K562 (cell line): ENCODE measurements around the gene TMEM158. TPM values are rescaled to one million over a fixed set of nuclear protein-coding genes. Genes with fewer than 3 reads are reported as not detected.
A peak's percentile ranks its signal among the peaks of the same experiment; 100 is the strongest.

Source experiments
- ASH1L ChIP-seq: fragments of 450-650 bp; IDR thresholded peaks from 2 replicates; pipeline ENCODE4 v1.6.1; 2018; ENCODE audit warnings: borderline replicate concordance, mild to moderate bottlenecking, low read depth; ENCODE audit not compliant: partially characterized antibody
- BHLHE40 ChIP-seq: IDR thresholded peaks from 2 replicates; pipeline ENCODE4 v1.6.1; 2011; ENCODE audit warnings: low read length, improper control_type of control experiment
- BRCA1 ChIP-seq, 2 experiments: fragments of 450-650 bp in 1 of 2; sonication (generic) in 1 of 2; formaldehyde crosslinking in 1 of 2; IDR thresholded peaks; 2 replicates each; pipeline versions ENCODE4 v1.5.0 to v1.6.1; 2017 to 2020; ENCODE audit warnings: mild to moderate bottlenecking in 1 of 2, missing genetic modification reagents in 1 of 2
- CBFB ChIP-seq: sonication (generic); formaldehyde crosslinking; IDR thresholded peaks from 2 replicates; pipeline ENCODE4 v1.4.0; 2020; ENCODE audit warnings: mild to moderate bottlenecking, missing genetic modification reagents
- CBX8 ChIP-seq: fragments of 200-600 bp; sonication (generic); IDR thresholded peaks from 2 replicates; pipeline ENCODE4 v1.6.1; 2012; ENCODE audit warnings: borderline replicate concordance, mixed run types, low read depth, mild to moderate bottlenecking, moderate library complexity, mixed read lengths, low read length, control low read depth, inconsistent platforms; ENCODE audit not compliant: poor library complexity, severe bottlenecking; ENCODE audit errors: extremely low read depth
- DPF2 ChIP-seq: fragments of 450-650 bp; IDR thresholded peaks from 2 replicates; pipeline ENCODE4 v1.6.1; 2016
- ERF ChIP-seq: fragments of 450-650 bp; formaldehyde crosslinking; IDR thresholded peaks from 2 replicates; pipeline ENCODE4 v1.4.0; 2020; ENCODE audit warnings: mild to moderate bottlenecking, mixed read lengths
- KAT8 ChIP-seq: fragments of 450-650 bp; IDR thresholded peaks from 2 replicates; pipeline ENCODE4 v1.6.1; 2016; ENCODE audit warnings: low read depth, mild to moderate bottlenecking
- MXI1 ChIP-seq: IDR thresholded peaks from 2 replicates; pipeline ENCODE4 v1.6.1; 2011; ENCODE audit warnings: low read depth, mild to moderate bottlenecking, improper control_type of control experiment, low read length
- MYC ChIP-seq, 2 experiments: fragments of 250-450 bp in 1 of 2; sonication (Bioruptor Pico) in 1 of 2; IDR thresholded peaks; 2 replicates each; pipeline versions ENCODE4 v1.5.1 to v1.6.1; 2012 to 2021; ENCODE audit warnings: low read depth in 2 of 2, borderline replicate concordance in 1 of 2, improper control_type of control experiment in 1 of 2, low read length in 1 of 2, mild to moderate bottlenecking in 1 of 2, moderate library complexity in 1 of 2
- PHB ChIP-seq: fragments of 250-450 bp; sonication (Bioruptor Pico); IDR thresholded peaks from 2 replicates; pipeline ENCODE4 v1.5.0; 2021
- SMAD3 ChIP-seq: fragments of 450-650 bp; formaldehyde crosslinking; conservative IDR thresholded peaks from 2 replicates; pipeline ENCODE4 v1.4.0; 2020; ENCODE audit warnings: mild to moderate bottlenecking
- TAF9B ChIP-seq: fragments of 450-650 bp; IDR thresholded peaks from 2 replicates; pipeline ENCODE4 v1.6.1; 2018; ENCODE audit warnings: mild to moderate bottlenecking; ENCODE audit not compliant: partially characterized antibody
- TEAD1 ChIP-seq, 2 experiments: fragments of 450-650 bp in 1 of 2; sonication (generic) in 1 of 2; formaldehyde crosslinking; IDR thresholded peaks; 2 replicates each; pipeline versions ENCODE4 v1.4.0 to v1.8.0; 2020 to 2022; ENCODE audit warnings: mild to moderate bottlenecking in 2 of 2, missing genetic modification reagents in 1 of 2
- ZFP36 ChIP-seq: fragments of 150-350 bp; IDR thresholded peaks from 2 replicates; pipeline ENCODE4 v1.6.1; 2018; ENCODE audit warnings: low read length, low read depth; ENCODE audit not compliant: partially characterized antibody
- ZNF354B ChIP-seq: fragments of 250-450 bp; sonication (Bioruptor Pico); IDR thresholded peaks from 2 replicates; pipeline ENCODE4 v1.4.0; 2020
- ZNF717 ChIP-seq: fragments of 250-450 bp; sonication (Bioruptor Pico); IDR thresholded peaks from 2 replicates; pipeline ENCODE4 v1.5.0; 2021
- polyA plus RNA-seq, 8 experiments: library from polyadenylated mRNA; depleted of rRNA in 4 of 8; stranded (reverse) in 5 of 8; unstranded in 3 of 8; fragments of >200 nt; fragmentation: Nextera tagmentation in 2 of 8; fragmentation: Illumina TruSeq in 1 of 8; extraction: Ambion mirVana in 2 of 8; extraction: Trizol in 1 of 8; gene quantifications; 2 replicates each; pipeline versions ENCODE4 v1.2.1 to v1.2.3, GENCODE V29; 2011 to 2014; ENCODE audit warnings: inconsistent platforms in 1 of 8, missing spikeins in 1 of 8
- total RNA-seq, 7 experiments: library from RNA; depleted of rRNA in 6 of 7; stranded (reverse); fragments of >200 nt in 6 of 7; fragmentation: Illumina TruSeq in 2 of 7; extraction: Trizol in 2 of 7; gene quantifications; 2 replicates each; pipeline versions ENCODE4 v1.2.1 to v1.2.3, GENCODE V29; 2011 to 2021; ENCODE audit warnings: low replicate concordance in 1 of 7
- TF ChIP-seq, protein P1 (sequence below): sonication (generic); formaldehyde crosslinking; IDR thresholded peaks from 2 replicates; pipeline ENCODE4 v1.8.0; 2023; ENCODE audit warnings: mild to moderate bottlenecking, missing genetic modification reagents
- TF ChIP-seq, protein P2 (sequence below): fragments of 450-650 bp; formaldehyde crosslinking; IDR thresholded peaks from 2 replicates; pipeline ENCODE4 v1.4.0; 2020; ENCODE audit warnings: mild to moderate bottlenecking, moderate library complexity
- TF ChIP-seq, protein P3 (sequence below): sonication (generic); formaldehyde crosslinking; IDR thresholded peaks from 2 replicates; pipeline ENCODE4 v1.8.0; 2023; ENCODE audit warnings: mild to moderate bottlenecking, missing genetic modification reagents
- TF ChIP-seq, protein P4 (sequence below): fragments of 250-450 bp; sonication (Bioruptor Pico); IDR thresholded peaks from 2 replicates; pipeline ENCODE4 v1.9.0; 2021; ENCODE audit warnings: mild to moderate bottlenecking

The TMEM158 gene
- total and polyA plus RNA-seq, 9 of the 15 experiments (the other 6 are each of a cell fraction or from before 2014, with no cell fraction given) = 2.2 to 46.5 (median 8.4) TPM

DNA sequence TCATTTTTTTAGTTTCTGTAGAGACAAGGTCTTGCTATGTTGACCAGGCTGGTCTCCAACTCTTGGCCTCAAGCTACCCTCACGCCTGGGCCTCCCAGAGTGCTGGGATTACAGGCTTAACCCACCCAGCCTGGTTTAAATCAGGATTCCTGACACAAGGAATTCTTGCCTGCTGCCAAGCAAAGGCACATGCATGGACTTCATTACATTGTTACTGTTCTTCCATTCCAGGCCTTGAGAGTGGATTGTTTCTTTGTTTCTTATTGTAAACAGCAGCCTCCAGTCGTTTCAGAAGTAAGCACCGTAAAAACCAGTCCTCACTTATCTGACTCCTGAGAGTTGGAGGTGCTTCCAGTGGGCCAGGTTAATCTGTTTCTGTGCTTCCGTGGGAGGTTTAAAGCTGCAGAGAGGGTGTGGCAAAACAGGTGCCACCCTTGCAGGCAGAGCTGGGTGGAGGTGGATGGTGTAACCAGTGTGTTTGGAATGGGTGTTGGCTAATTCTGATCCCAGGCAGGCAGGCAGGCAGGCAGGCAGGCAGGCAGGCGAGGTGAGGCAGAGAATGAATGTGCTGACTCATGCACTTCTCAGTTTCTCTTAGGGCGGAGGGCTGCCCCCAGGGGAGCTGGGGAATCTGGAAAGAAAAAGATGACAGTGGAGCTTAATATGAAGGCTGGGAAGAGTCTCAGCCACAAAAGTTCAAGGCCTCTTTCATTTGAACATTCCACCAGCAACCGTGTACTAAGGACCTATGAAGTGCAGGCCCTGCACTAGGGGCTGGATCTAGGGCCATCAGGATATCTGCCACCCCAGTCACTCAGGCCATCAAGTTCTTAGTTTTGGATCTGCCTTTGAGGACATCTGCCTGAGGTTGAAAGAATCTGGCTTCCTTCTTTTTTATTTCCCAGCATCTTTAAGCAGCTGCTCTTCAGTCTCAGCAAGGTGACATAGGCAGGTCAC, 42.9 kb downstream of the TMEM158 start (continued):
- TF ChIP-seq, protein P1, sequence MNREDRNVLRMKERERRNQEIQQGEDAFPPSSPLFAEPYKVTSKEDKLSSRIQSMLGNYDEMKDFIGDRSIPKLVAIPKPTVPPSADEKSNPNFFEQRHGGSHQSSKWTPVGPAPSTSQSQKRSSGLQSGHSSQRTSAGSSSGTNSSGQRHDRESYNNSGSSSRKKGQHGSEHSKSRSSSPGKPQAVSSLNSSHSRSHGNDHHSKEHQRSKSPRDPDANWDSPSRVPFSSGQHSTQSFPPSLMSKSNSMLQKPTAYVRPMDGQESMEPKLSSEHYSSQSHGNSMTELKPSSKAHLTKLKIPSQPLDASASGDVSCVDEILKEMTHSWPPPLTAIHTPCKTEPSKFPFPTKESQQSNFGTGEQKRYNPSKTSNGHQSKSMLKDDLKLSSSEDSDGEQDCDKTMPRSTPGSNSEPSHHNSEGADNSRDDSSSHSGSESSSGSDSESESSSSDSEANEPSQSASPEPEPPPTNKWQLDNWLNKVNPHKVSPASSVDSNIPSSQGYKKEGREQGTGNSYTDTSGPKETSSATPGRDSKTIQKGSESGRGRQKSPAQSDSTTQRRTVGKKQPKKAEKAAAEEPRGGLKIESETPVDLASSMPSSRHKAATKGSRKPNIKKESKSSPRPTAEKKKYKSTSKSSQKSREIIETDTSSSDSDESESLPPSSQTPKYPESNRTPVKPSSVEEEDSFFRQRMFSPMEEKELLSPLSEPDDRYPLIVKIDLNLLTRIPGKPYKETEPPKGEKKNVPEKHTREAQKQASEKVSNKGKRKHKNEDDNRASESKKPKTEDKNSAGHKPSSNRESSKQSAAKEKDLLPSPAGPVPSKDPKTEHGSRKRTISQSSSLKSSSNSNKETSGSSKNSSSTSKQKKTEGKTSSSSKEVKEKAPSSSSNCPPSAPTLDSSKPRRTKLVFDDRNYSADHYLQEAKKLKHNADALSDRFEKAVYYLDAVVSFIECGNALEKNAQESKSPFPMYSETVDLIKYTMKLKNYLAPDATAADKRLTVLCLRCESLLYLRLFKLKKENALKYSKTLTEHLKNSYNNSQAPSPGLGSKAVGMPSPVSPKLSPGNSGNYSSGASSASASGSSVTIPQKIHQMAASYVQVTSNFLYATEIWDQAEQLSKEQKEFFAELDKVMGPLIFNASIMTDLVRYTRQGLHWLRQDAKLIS (CRISPR knock-in tag) = no peak
- TF ChIP-seq, protein P2, sequence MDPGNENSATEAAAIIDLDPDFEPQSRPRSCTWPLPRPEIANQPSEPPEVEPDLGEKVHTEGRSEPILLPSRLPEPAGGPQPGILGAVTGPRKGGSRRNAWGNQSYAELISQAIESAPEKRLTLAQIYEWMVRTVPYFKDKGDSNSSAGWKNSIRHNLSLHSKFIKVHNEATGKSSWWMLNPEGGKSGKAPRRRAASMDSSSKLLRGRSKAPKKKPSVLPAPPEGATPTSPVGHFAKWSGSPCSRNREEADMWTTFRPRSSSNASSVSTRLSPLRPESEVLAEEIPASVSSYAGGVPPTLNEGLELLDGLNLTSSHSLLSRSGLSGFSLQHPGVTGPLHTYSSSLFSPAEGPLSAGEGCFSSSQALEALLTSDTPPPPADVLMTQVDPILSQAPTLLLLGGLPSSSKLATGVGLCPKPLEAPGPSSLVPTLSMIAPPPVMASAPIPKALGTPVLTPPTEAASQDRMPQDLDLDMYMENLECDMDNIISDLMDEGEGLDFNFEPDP (CRISPR knock-in tag) = no peak
- TF ChIP-seq MYC (IDR thresholded peaks at IDR 0.05; ENCODE audit: low read depth, low read length) = 0 out of 2 replicates have a peak, but pooled peaks have one; percentile 16
- no peak for TF ChIP-seq MYC (CRISPR knock-in tag; IDR thresholded peaks at IDR 0.05; ENCODE audit: borderline replicate concordance, low read depth)
- TF ChIP-seq, protein P3, sequence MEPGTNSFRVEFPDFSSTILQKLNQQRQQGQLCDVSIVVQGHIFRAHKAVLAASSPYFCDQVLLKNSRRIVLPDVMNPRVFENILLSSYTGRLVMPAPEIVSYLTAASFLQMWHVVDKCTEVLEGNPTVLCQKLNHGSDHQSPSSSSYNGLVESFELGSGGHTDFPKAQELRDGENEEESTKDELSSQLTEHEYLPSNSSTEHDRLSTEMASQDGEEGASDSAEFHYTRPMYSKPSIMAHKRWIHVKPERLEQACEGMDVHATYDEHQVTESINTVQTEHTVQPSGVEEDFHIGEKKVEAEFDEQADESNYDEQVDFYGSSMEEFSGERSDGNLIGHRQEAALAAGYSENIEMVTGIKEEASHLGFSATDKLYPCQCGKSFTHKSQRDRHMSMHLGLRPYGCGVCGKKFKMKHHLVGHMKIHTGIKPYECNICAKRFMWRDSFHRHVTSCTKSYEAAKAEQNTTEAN (CRISPR knock-in tag) = no peak
- no peak for TF ChIP-seq ASH1L
- no peak for TF ChIP-seq KAT8
- TF ChIP-seq TAF9B = peak; percentile 85
- no peak for TF ChIP-seq CBFB (CRISPR knock-in tag)
- TF ChIP-seq ZFP36 = peak; percentile 88
- no peak for TF ChIP-seq MXI1
- TF ChIP-seq DPF2 = peak; percentile 90
- TF ChIP-seq PHB (CRISPR knock-in tag) = no peak
- TF ChIP-seq, protein P4, sequence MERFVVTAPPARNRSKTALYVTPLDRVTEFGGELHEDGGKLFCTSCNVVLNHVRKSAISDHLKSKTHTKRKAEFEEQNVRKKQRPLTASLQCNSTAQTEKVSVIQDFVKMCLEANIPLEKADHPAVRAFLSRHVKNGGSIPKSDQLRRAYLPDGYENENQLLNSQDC (CRISPR knock-in tag) = no peak
- no peak for TF ChIP-seq ZNF354B
- TF ChIP-seq BRCA1 (IDR thresholded peaks at IDR 0.05) = no peak
- TF ChIP-seq BRCA1 (CRISPR knock-in tag; IDR thresholded peaks at IDR 0.05) = no peak
- TF ChIP-seq ERF (CRISPR knock-in tag) = no peak
- TF ChIP-seq BHLHE40 = no peak
- TF ChIP-seq TEAD1 (CRISPR knock-in tag; IDR thresholded peaks at IDR 0.05) = no peak
- TF ChIP-seq SMAD3 (CRISPR knock-in tag) = no peak
- TF ChIP-seq ZNF717 (CRISPR knock-in tag) = no peak
- no peak for TF ChIP-seq CBX8
